ENCODE data around the gene TIMP2. TPM values are rescaled to one million over a fixed set of nuclear protein-coding genes. Genes with fewer than 3 reads are reported as not detected.

The TIMP2 gene
- total and polyA plus RNA-seq, 2 of the 4 experiments (the other 2 are of a cell fraction), result 43.9 to 416 TPM

- Histone ChIP-seq H2AFZ (replicated peaks; ENCODE audit: low read length, poor library complexity) (no peak overlapping the region), H3K27me3 (ENCODE audit: control insufficient read depth, insufficient read depth, low read length) (no peaks in the 10 kb centered on the region), H4K8ac (ENCODE audit: low read depth in 2 of 2, low read length in 2 of 2) (no peak overlapping the region), H3K4ac (ENCODE audit: low read depth, low read length) (no peak overlapping the region), H3K4me1 (ENCODE audit: control insufficient read depth, insufficient read depth, low read length) (peaks cover 11% of the 10 kb centered on the region), H4K91ac (ENCODE audit: insufficient read depth, low read depth, low read length) (no peak overlapping the region), H3K23ac (ENCODE audit: low read depth, low read length) (no peak overlapping the region), H3K18ac (ENCODE audit: low read depth, low read length) (no peak overlapping the region), H3K79me1 (ENCODE audit: low read depth in 1 of 2, low read length in 2 of 2) (peaks cover 35 to 93% of the 10 kb centered on the region in 2 experiments), H2BK15ac (ENCODE audit: low read depth, low read length) (no peak overlapping the region), H3K36me3 (ENCODE audit: control insufficient read depth, insufficient read depth, low read length) (peaks cover 33% of the 10 kb centered on the region), H3K9me3 (ENCODE audit: control insufficient read depth, insufficient read depth, low read length) (no peaks in the 10 kb centered on the region), H3K27ac (ENCODE audit: insufficient read depth, low read length) (no peak overlapping the region), H3K4me3 (ENCODE audit: insufficient read depth, low read depth, low read length) (no peak overlapping the region), H2BK5ac (ENCODE audit: low read depth, low read length, poor library complexity, severe bottlenecking) (no peak overlapping the region), H2AK9ac (replicated peaks; ENCODE audit: low read depth, low read length, poor library complexity) (no peak overlapping the region), H3K9me1 (ENCODE audit: insufficient read depth, low read length) (peaks cover 49% of the 10 kb centered on the region), H3K14ac (replicated peaks; ENCODE audit: low read depth, low read length) (0 out of 2 replicates have a peak overlapping the region, but pooled peaks have one; percentile 26), H2BK120ac (ENCODE audit: low read depth, low read length) (no peak overlapping the region), H3K56ac (ENCODE audit: extremely low read depth, insufficient read depth, low read length) (no peak overlapping the region), H2AK5ac (ENCODE audit: low read depth, low read length) (no peak overlapping the region), H3K4me2 (ENCODE audit: low read depth, low read length) (no peak overlapping the region), H4K5ac (ENCODE audit: low read depth, low read length) (no peak overlapping the region), H3K9ac (ENCODE audit: low read depth, low read length) (no peak overlapping the region), H2BK20ac (ENCODE audit: low read depth, low read length) (no peak overlapping the region), H4K20me1 (ENCODE audit: insufficient read depth, low read length) (peaks cover 97% of the 10 kb centered on the region)
- WGBS, 2 experiments (ENCODE audit: extremely low coverage in 2 of 2, insufficient read length in 1 of 2), result 96% methylated on average over 4 of the region's 7 CpGs; no CpG with 5 or more reads in 1 of the 2 experiments
- no peak for ATAC-seq (ENCODE audit: low read depth)
- ChIA-PET POLR2A (ENCODE audit: unreplicated experiment) (no interaction called here), CTCF (no interaction called here)
- intact Hi-C loops (cut with micrococcal nuclease), result no loop called here
- no TSS peak for BruUV-seq (replicated peaks)
- dilution Hi-C loops (cut with HindIII; ENCODE audit: low sequenced_read_pairs, unreplicated experiment), result no loop called here
- in situ Hi-C loops (cut with MboI; ENCODE audit: low sequenced_read_pairs), result no loop called here
- TF ChIP-seq USF2 (IDR thresholded peaks at IDR 0.05; ENCODE audit: low read depth, low read length) (no peak), BHLHE40 (IDR thresholded peaks at IDR 0.05; ENCODE audit: low read depth, low read length) (no peak), NFE2L2 (IDR thresholded peaks at IDR 0.05; ENCODE audit: low read depth, low read length) (no peak), ELK1 (IDR thresholded peaks at IDR 0.05; ENCODE audit: borderline replicate concordance, low read depth, low read length) (no peak), MXI1 (IDR thresholded peaks at IDR 0.05; ENCODE audit: borderline replicate concordance, low read depth, low read length) (no peak)
- no peak for DNase-seq
These were observed 19.6 kb downstream of the TIMP2 start for GRCh38 chr17:78905541-78905940.
